Stomach (tissue), 9 donors: ENCODE data around the gene KCNJ16. TPM values are rescaled to one million over a fixed set of nuclear protein-coding genes. Genes with fewer than 3 reads are reported as not detected.

ENCODE experiments used
- DNase-seq, 2 donors: peaks; one replicate each; pipeline versions ENCODE4 v3.0.0 to v3.0.0-alpha.2; 2013 to 2019
- H3K27ac ChIP-seq, 5 donors: fragments of 200-600 bp in 4 of 5; sonication (generic) in 4 of 5; one replicate each; pipeline ENCODE4 v1.5.1; 2013 to 2019; ENCODE audit warnings: mild to moderate bottlenecking in 1 of 5, moderate library complexity in 1 of 5
- H3K27me3 ChIP-seq, 3 donors: fragments of 200-600 bp; sonication (generic); one replicate each; pipeline ENCODE4 v1.5.1; 2017 to 2019; ENCODE audit warnings: mixed run types in 1 of 3
- H3K36me3 ChIP-seq, 4 donors: fragments of 200-600 bp; sonication (generic); 1 replicate in 3 of 4; 2 replicates in 1 of 4; pipeline ENCODE4 v1.5.1; 2016 to 2019
- H3K4me1 ChIP-seq, 4 donors: fragments of 200-600 bp; sonication (generic); one replicate each; pipeline ENCODE4 v1.5.1; 2016 to 2019
- H3K4me3 ChIP-seq, 4 donors: fragments of 200-600 bp; sonication (generic) in 3 of 4; one replicate each; pipeline ENCODE4 v1.5.1; 2016 to 2019; ENCODE audit warnings: mild to moderate bottlenecking in 1 of 4
- H3K9me3 ChIP-seq, 4 donors: fragments of 200-600 bp; sonication (generic); one replicate each; pipeline ENCODE4 v1.5.1; 2016 to 2019
- CTCF ChIP-seq, 7 experiments: fragments of 450-650 bp in 4 of 7; fragments of 200-600 bp in 3 of 7; sonication (generic) in 3 of 7; IDR thresholded peaks; one replicate each; pipeline ENCODE4 v1.5.1; 2016 to 2019; ENCODE audit warnings: antibody characterized with exemption in 7 of 7, control low read depth in 2 of 7, mild to moderate bottlenecking in 1 of 7
- EP300 ChIP-seq: sonication (generic); formaldehyde crosslinking; IDR thresholded peaks from one replicate; pipeline ENCODE4 v1.6.1; 2017; ENCODE audit warnings: antibody characterized with exemption
- POLR2A ChIP-seq, 4 donors: fragments of 450-650 bp; IDR thresholded peaks; one replicate each; pipeline ENCODE4 v1.6.1; 2016; ENCODE audit warnings: antibody characterized with exemption in 4 of 4, control low read depth in 2 of 4, mild to moderate bottlenecking in 1 of 4, moderate library complexity in 1 of 4
- POLR2AphosphoS5 ChIP-seq, 3 donors: sonication (generic); formaldehyde crosslinking; IDR thresholded peaks; one replicate each; pipeline ENCODE4 v1.6.1; 2016; ENCODE audit warnings: antibody characterized with exemption in 3 of 3
- WGBS, 5 donors: extraction: QIAGEN DNeasy Blood & Tissue Kit in 3 of 5; methylation state at CpG; one replicate each; pipeline versions ENCODE4 v1.1.5 to v1.1.7; 2013 to 2018; 5-methylcytosine and 5-hydroxymethylcytosine counted together
- intact Hi-C: fragments of 100-400 bp; cut with DNase I; formaldehyde crosslinking; loops from one replicate; pipeline ENCODE4 v1.15.1; 2023; ENCODE audit warnings: low total_unique reads
- polyA plus RNA-seq, 3 donors: library from polyadenylated mRNA; stranded (reverse); fragments of 200-250 nt; gene quantifications; one replicate each; pipeline ENCODE4 v1.2.3, GENCODE V29; 2013
- total RNA-seq, 5 donors: library from RNA; depleted of rRNA; stranded (reverse); fragments of >200 nt; gene quantifications; one replicate each; pipeline versions ENCODE4 v1.1.0 to v1.2.3, GENCODE V29; 2014 to 2016
- donor health status: healthy with polysubstance abuse.
- donor health status: Bipolar disorder and iron deficiency.
- donor health status: healthy.

KCNJ16 gene
- total and polyA plus RNA-seq, 8 donors: 5.9 to 135 (median 12.9) TPM; not detected in 1

GRCh38 chr17:70059071-70059470, 16.0 kb upstream of the KCNJ16 start:
- H3K4me3 ChIP-seq: no peak overlapping the region
- H3K9me3 ChIP-seq: no peaks in the 10 kb centered on the region
- H3K36me3 ChIP-seq: no peaks in the 10 kb centered on the region
- 37 to 47% (median 42%) methylated on average over 4 of the region's 4 CpGs for WGBS, 5 donors
- no peaks in the 10 kb centered on the region for H3K27me3 ChIP-seq
- TF ChIP-seq EP300: no peak
- TF ChIP-seq CTCF (IDR thresholded peaks at IDR 0.05): no peak
- no peak for TF ChIP-seq POLR2A (IDR thresholded peaks at IDR 0.05)
- TF ChIP-seq POLR2AphosphoS5 (IDR thresholded peaks at IDR 0.05): no peak
- peak overlapping the region in 2 of 5 donors; percentile 35 to 52 for H3K27ac ChIP-seq
- intact Hi-C loops: no loop called here
- H3K4me1 ChIP-seq: peaks cover 0 to 37% (median 17%) of the 10 kb centered on the region in 4 donors
- DNase-seq: no peak

DNA sequence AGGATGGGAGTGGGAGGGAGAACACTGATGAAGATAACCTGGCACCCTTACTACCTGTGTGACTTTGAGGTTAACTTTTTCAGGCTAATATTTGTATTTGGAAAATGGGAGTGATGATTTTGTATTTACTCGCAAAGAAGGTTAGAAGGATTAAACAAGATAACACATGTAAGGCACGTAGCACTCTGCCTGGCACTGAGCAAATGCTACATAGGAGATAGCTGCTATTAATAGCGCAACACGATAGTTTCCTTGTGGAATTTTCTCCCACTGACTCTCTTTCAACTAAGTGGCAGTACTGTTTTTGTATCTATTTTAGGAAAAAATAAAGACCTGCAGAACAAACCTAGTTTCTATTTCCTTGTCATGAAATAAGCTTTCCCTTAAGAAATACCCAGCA, 15.4 kb upstream of the KCNJ16 start:
- no peaks in the 10 kb centered on the region for H3K9me3 ChIP-seq
- H3K27me3 ChIP-seq: no peaks in the 10 kb centered on the region
- WGBS, 5 donors: 32 to 55% (median 44%) methylated on average over 4 of the region's 4 CpGs
- no peak for DNase-seq
- TF ChIP-seq POLR2AphosphoS5 (IDR thresholded peaks at IDR 0.05): peak in 2 of 3 donors; percentile 31 to 63
- no peak for TF ChIP-seq EP300
- no peak for TF ChIP-seq CTCF (IDR thresholded peaks at IDR 0.05)
- intact Hi-C loops: no loop called here
- peak overlapping the region in 2 of 5 donors; percentile 7 to 35 for H3K27ac ChIP-seq
- no peak overlapping the region for H3K4me3 ChIP-seq
- H3K4me1 ChIP-seq: peaks cover 0 to 32% (median 14%) of the 10 kb centered on the region in 4 donors
- no peaks in the 10 kb centered on the region for H3K36me3 ChIP-seq

DNA sequence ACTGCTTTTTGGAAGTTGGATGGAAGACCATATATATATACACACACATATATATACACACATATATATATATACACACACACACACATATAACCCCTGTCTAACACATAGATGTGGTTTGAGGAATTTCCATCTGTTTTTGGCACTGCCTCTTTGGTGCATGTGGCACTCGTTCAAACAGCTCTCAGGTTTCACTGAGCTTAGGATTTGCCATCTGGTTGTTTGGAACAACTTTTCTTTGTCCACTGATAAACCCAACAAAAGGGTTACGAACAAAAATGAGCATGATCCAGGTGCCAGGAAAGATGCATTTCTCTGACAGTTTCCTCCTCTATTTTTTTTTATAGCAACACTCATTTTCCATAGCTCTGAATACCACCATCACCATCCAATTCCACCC, 14.6 kb upstream of the KCNJ16 start:
- Histone ChIP-seq H3K4me1 (peaks cover 0 to 24% (median 12%) of the 10 kb centered on the region in 4 donors), H3K27me3 (no peaks in the 10 kb centered on the region)
- TF ChIP-seq POLR2AphosphoS5 (IDR thresholded peaks at IDR 0.05) (no peak), EP300 (no peak), CTCF (IDR thresholded peaks at IDR 0.05) (no peak), POLR2A (IDR thresholded peaks at IDR 0.05) (no peak)

DNA sequence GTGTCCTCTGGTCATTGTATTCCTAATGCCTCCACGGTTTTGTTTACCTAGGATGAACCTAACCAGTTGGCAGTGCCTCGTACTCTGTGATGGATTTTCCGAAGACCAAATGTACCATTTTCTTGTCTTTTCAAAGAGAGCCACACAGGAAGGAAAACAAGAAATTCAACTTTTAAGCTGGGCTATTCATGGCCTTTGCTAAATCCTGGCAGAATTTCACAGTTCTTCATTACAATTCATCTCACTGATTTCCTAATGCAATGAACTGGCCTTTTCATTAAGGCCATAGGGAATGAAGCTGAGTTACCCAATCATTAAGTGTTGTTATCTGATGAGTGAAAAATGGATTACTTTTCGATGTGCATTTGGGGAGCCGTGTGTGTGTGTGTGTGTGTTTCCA, 7.9 kb upstream of the KCNJ16 start:
- no peak for DNase-seq
- Histone ChIP-seq H3K27me3 (no peaks in the 10 kb centered on the region), H3K27ac (no peak overlapping the region), H3K9me3 (no peaks in the 10 kb centered on the region), H3K4me1 (no peaks in the 10 kb centered on the region), H3K36me3 (no peaks in the 10 kb centered on the region), H3K4me3 (no peak overlapping the region)
- no peak for TF ChIP-seq POLR2AphosphoS5 (IDR thresholded peaks at IDR 0.05)
- no peak for TF ChIP-seq CTCF (IDR thresholded peaks at IDR 0.05)
- no peak for TF ChIP-seq POLR2A (IDR thresholded peaks at IDR 0.05)
- no peak for TF ChIP-seq EP300
- intact Hi-C loops: no loop called here
- 57 to 70% (median 66%) methylated on average over 5 of the region's 5 CpGs for WGBS, 5 donors

More for the DNA sequence above, 14.6 kb upstream of the KCNJ16 start:
- Histone ChIP-seq H3K4me3 (no peak overlapping the region), H3K27ac (peak overlapping the region in 1 of 5 donors; percentile 7), H3K36me3 (no peaks in the 10 kb centered on the region), H3K9me3 (no peaks in the 10 kb centered on the region)
- intact Hi-C loops: no loop called here
- 13 to 37% (median 31%) methylated on average over 2 of the region's 2 CpGs for WGBS, 5 donors
- peak in 1 of 2 donors; percentile 36 for DNase-seq
